ENCODE results near the gene BUB3. TPM values are rescaled to one million over a fixed set of nuclear protein-coding genes. Genes with fewer than 3 reads are reported as not detected.

The BUB3 gene
- total and polyA plus RNA-seq, 2 of the 13 experiments (the other 11 are each of a cell fraction or from before 2014, with no cell fraction given): 174 to 188 TPM

GRCh38 chr10:123153486-123154091 lies 613 bp upstream of the BUB3 start (continued):
- TF ChIP-seq CBX2 (IDR thresholded peaks at IDR 0.05; ENCODE audit: low read depth, low read length) (peak; percentile 46; the same call in 1 of the 2 replicates), CBX2 (CRISPR knock-in tag; IDR thresholded peaks at IDR 0.05; ENCODE audit: low read depth) (no peak), LCORL (IDR thresholded peaks at IDR 0.05) (no peak), LCORL (CRISPR knock-in tag; IDR thresholded peaks at IDR 0.05) (no peak), ZNF549 (CRISPR knock-in tag; IDR thresholded peaks at IDR 0.05) (no peak), ARID3A (IDR thresholded peaks at IDR 0.05; ENCODE audit: low read depth, low read length) (no peak), ETV5 (CRISPR knock-in tag; IDR thresholded peaks at IDR 0.05; ENCODE audit: borderline replicate concordance) (no peak), EP300 (IDR thresholded peaks at IDR 0.05; ENCODE audit: low read depth in 2 of 2, low read length in 2 of 2) (no peak), EP300 (CRISPR knock-in tag; IDR thresholded peaks at IDR 0.05; ENCODE audit: borderline replicate concordance) (no peak), RBM22 (optimal IDR thresholded peaks at IDR 0.05; ENCODE audit: low read length) (no peak), HNRNPUL1 (IDR thresholded peaks at IDR 0.05; ENCODE audit: low read depth, low read length) (no peak), ZBTB7B (CRISPR knock-in tag; IDR thresholded peaks at IDR 0.05) (no peak), IKZF4 (CRISPR knock-in tag; IDR thresholded peaks at IDR 0.05; ENCODE audit: borderline replicate concordance, low read depth, not compliant biosample characterization) (no peak), ZNF354B (CRISPR knock-in tag; IDR thresholded peaks at IDR 0.05) (no peak), ZNF766 (CRISPR knock-in tag; IDR thresholded peaks at IDR 0.05; ENCODE audit: borderline replicate concordance) (0 out of 2 replicates have a peak, but pooled peaks have one; percentile 46), TAF1 (CRISPR knock-in tag; IDR thresholded peaks at IDR 0.05) (no peak), ZNF7 (CRISPR knock-in tag; IDR thresholded peaks at IDR 0.05) (no peak), SAP130 (CRISPR knock-in tag; IDR thresholded peaks at IDR 0.05; ENCODE audit: low read depth) (no peak), ZNF282 (IDR thresholded peaks at IDR 0.05; ENCODE audit: partially characterized antibody) (no peak)
- TF ChIP-seq, protein P1, sequence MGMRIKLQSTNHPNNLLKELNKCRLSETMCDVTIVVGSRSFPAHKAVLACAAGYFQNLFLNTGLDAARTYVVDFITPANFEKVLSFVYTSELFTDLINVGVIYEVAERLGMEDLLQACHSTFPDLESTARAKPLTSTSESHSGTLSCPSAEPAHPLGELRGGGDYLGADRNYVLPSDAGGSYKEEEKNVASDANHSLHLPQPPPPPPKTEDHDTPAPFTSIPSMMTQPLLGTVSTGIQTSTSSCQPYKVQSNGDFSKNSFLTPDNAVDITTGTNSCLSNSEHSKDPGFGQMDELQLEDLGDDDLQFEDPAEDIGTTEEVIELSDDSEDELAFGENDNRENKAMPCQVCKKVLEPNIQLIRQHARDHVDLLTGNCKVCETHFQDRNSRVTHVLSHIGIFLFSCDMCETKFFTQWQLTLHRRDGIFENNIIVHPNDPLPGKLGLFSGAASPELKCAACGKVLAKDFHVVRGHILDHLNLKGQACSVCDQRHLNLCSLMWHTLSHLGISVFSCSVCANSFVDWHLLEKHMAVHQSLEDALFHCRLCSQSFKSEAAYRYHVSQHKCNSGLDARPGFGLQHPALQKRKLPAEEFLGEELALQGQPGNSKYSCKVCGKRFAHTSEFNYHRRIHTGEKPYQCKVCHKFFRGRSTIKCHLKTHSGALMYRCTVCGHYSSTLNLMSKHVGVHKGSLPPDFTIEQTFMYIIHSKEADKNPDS (CRISPR knock-in tag; IDR thresholded peaks at IDR 0.05): no peak
- TF ChIP-seq, protein P2, sequence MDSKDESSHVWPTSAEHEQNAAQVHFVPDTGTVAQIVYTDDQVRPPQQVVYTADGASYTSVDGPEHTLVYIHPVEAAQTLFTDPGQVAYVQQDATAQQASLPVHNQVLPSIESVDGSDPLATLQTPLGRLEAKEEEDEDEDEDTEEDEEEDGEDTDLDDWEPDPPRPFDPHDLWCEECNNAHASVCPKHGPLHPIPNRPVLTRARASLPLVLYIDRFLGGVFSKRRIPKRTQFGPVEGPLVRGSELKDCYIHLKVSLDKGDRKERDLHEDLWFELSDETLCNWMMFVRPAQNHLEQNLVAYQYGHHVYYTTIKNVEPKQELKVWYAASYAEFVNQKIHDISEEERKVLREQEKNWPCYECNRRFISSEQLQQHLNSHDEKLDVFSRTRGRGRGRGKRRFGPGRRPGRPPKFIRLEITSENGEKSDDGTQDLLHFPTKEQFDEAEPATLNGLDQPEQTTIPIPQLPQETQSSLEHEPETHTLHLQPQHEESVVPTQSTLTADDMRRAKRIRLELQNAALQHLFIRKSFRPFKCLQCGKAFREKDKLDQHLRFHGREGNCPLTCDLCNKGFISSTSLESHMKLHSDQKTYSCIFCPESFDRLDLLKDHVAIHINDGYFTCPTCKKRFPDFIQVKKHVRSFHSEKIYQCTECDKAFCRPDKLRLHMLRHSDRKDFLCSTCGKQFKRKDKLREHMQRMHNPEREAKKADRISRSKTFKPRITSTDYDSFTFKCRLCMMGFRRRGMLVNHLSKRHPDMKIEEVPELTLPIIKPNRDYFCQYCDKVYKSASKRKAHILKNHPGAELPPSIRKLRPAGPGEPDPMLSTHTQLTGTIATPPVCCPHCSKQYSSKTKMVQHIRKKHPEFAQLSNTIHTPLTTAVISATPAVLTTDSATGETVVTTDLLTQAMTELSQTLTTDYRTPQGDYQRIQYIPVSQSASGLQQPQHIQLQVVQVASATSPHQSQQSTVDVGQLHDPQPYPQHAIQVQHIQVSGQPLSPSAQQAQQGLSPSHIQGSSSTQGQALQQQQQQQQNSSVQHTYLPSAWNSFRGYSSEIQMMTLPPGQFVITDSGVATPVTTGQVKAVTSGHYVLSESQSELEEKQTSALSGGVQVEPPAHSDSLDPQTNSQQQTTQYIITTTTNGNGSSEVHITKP (CRISPR knock-in tag; IDR thresholded peaks at IDR 0.05; ENCODE audit: low read depth): no peak
- TF ChIP-seq, protein P3, sequence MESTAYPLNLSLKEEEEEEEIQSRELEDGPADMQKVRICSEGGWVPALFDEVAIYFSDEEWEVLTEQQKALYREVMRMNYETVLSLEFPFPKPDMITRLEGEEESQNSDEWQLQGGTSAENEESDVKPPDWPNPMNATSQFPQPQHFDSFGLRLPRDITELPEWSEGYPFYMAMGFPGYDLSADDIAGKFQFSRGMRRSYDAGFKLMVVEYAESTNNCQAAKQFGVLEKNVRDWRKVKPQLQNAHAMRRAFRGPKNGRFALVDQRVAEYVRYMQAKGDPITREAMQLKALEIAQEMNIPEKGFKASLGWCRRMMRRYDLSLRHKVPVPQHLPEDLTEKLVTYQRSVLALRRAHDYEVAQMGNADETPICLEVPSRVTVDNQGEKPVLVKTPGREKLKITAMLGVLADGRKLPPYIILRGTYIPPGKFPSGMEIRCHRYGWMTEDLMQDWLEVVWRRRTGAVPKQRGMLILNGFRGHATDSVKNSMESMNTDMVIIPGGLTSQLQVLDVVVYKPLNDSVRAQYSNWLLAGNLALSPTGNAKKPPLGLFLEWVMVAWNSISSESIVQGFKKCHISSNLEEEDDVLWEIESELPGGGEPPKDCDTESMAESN (CRISPR knock-in tag; conservative IDR thresholded peaks at IDR 0.05): no peak

Measured in HepG2 (cell line).